Body of pancreas (tissue), 4 donors: ENCODE results near the gene C12orf57.

ENCODE experiments used
- CTCF ChIP-seq, 7 experiments: fragments of 450-650 bp in 4 of 7; fragments of 200-600 bp in 3 of 7; sonication (generic) in 3 of 7; IDR thresholded peaks; one replicate each; pipeline ENCODE4 v1.5.1; 2016 to 2019; ENCODE audit warnings: antibody characterized with exemption in 7 of 7
- POLR2A ChIP-seq, 3 donors: fragments of 450-650 bp; IDR thresholded peaks; one replicate each; pipeline ENCODE4 v1.6.1; 2016; ENCODE audit warnings: antibody characterized with exemption in 3 of 3, mild to moderate bottlenecking in 2 of 3

- no peak for TF ChIP-seq CTCF (IDR thresholded peaks at IDR 0.05)
- TF ChIP-seq POLR2A (IDR thresholded peaks at IDR 0.05): no peak
These were observed 41.4 kb upstream of the C12orf57 start for GRCh38 chr12:6902448-6902847.
